GM23338 (cell line): ENCODE results near the gene DLK1. TPM values are rescaled to one million over a fixed set of nuclear protein-coding genes. Genes with fewer than 3 reads are reported as not detected.

Source experiments
- ATAC-seq: fragments of 200-7000 bp; cut with Tn5 transposase; 3 replicates; pipeline ENCODE4 v1.9.1; 2020
- DNase-seq: peaks from one replicate; pipeline ENCODE4 v3.0.0-alpha.2; 2015; ENCODE audit warnings: low spot score
- H2AFZ ChIP-seq: fragments of 200-600 bp; sonication (generic); 2 replicates; pipeline ENCODE4 v1.8.0; 2016; ENCODE audit warnings: antibody characterized with exemption, mild to moderate bottlenecking, moderate library complexity
- H3F3A ChIP-seq: fragments of 200-600 bp; sonication (generic); replicated peaks from 2 replicates; pipeline ENCODE4 v1.8.0; 2017; ENCODE audit warnings: antibody characterized with exemption, mixed run types, low read depth
- H3K27ac ChIP-seq: fragments of 200-600 bp; sonication (generic); 2 replicates; pipeline ENCODE4 v1.6.1; 2016; ENCODE audit warnings: low read depth
- H3K27me3 ChIP-seq: fragments of 200-600 bp; sonication (generic); 2 replicates; pipeline ENCODE4 v1.8.0; 2016; ENCODE audit warnings: mild to moderate bottlenecking, mixed run types, moderate library complexity; ENCODE audit not compliant: insufficient read depth
- H3K36me3 ChIP-seq: fragments of 200-600 bp; sonication (generic); 2 replicates; pipeline ENCODE4 v1.8.0; 2016; ENCODE audit warnings: mild to moderate bottlenecking; ENCODE audit not compliant: insufficient read depth
- H3K4me1 ChIP-seq: fragments of 200-600 bp; sonication (generic); 2 replicates; pipeline ENCODE4 v1.8.0; 2016; ENCODE audit warnings: mild to moderate bottlenecking, moderate library complexity; ENCODE audit not compliant: insufficient read depth
- H3K4me2 ChIP-seq: fragments of 200-600 bp; sonication (generic); 2 replicates; pipeline ENCODE4 v1.7.1; 2017; ENCODE audit warnings: mixed run types
- H3K4me3 ChIP-seq: fragments of 200-600 bp; sonication (generic); 2 replicates; pipeline ENCODE4 v1.6.1; 2016; ENCODE audit warnings: mixed run types
- H3K79me2 ChIP-seq: fragments of 200-600 bp; sonication (generic); replicated peaks from 2 replicates; pipeline ENCODE4 v1.8.0; 2017; ENCODE audit warnings: mild to moderate bottlenecking; ENCODE audit not compliant: insufficient read depth
- H3K9me2 ChIP-seq: fragments of 200-600 bp; sonication (generic); 2 replicates; pipeline ENCODE4 v1.8.0; 2017; ENCODE audit not compliant: insufficient read depth
- H4K20me1 ChIP-seq: fragments of 200-600 bp; sonication (generic); replicated peaks from 2 replicates; pipeline ENCODE4 v1.8.0; 2017; ENCODE audit warnings: mild to moderate bottlenecking; ENCODE audit not compliant: insufficient read depth
- H3K27ac Mint-ChIP-seq: 2 replicates; pipeline ENCODE4 v1.8.0; 2020; ENCODE audit warnings: inconsistent platforms, mild to moderate bottlenecking, moderate library complexity, mixed read lengths
- H3K27me3 Mint-ChIP-seq: 3 replicates; pipeline ENCODE4 v1.8.0; 2022; ENCODE audit warnings: low read depth, mild to moderate bottlenecking, moderate library complexity, mixed read lengths, inconsistent platforms; ENCODE audit not compliant: insufficient read depth, poor library complexity
- H3K36me3 Mint-ChIP-seq: 3 replicates; pipeline ENCODE4 v1.8.0; 2021; ENCODE audit warnings: low read depth, mild to moderate bottlenecking, inconsistent platforms, moderate library complexity, mixed read lengths
- H3K4me1 Mint-ChIP-seq: 3 replicates; pipeline ENCODE4 v1.8.0; 2020; ENCODE audit warnings: mild to moderate bottlenecking, inconsistent platforms, mixed read lengths
- H3K4me3 Mint-ChIP-seq: 3 replicates; pipeline ENCODE4 v1.8.0; 2021; ENCODE audit warnings: moderate library complexity, mild to moderate bottlenecking, inconsistent platforms, mixed read lengths
- H3K9me3 Mint-ChIP-seq: 3 replicates; pipeline ENCODE4 v1.8.0; 2020; ENCODE audit warnings: moderate library complexity, mild to moderate bottlenecking, inconsistent platforms, mixed read lengths
- CREB1 ChIP-seq: fragments of 250-450 bp; sonication (Bioruptor Pico); IDR thresholded peaks from 2 replicates; pipeline ENCODE4 v1.5.0; 2020; ENCODE audit warnings: low read depth, mild to moderate bottlenecking, moderate library complexity
- EZH2 ChIP-seq: fragments of 200-600 bp; sonication (generic); IDR thresholded peaks from one replicate; pipeline ENCODE4 v1.8.0; 2017; ENCODE audit warnings: antibody characterized with exemption, mild to moderate bottlenecking, low read depth; ENCODE audit not compliant: unreplicated experiment
- EZH2phosphoT487 ChIP-seq: fragments of 200-600 bp; sonication (generic); IDR thresholded peaks from one replicate; pipeline ENCODE4 v1.8.1; 2018; ENCODE audit warnings: antibody characterized with exemption; ENCODE audit not compliant: unreplicated experiment
- NANOG ChIP-seq: IDR thresholded peaks from 2 replicates; pipeline ENCODE4 v1.6.1; 2016; ENCODE audit warnings: antibody characterized with exemption, borderline replicate concordance
- STAT1 ChIP-seq: IDR thresholded peaks from one replicate; pipeline ENCODE4 v1.6.1; 2016; ENCODE audit warnings: antibody characterized with exemption; ENCODE audit not compliant: unreplicated experiment
- ZNF114 ChIP-seq: fragments of 250-450 bp; sonication (Bioruptor Pico); IDR thresholded peaks from 2 replicates; pipeline ENCODE4 v1.5.0; 2020; ENCODE audit warnings: mild to moderate bottlenecking, moderate library complexity
- ZNF331 ChIP-seq: fragments of 250-450 bp; sonication (Bioruptor Pico); IDR thresholded peaks from 2 replicates; pipeline ENCODE4 v1.5.0; 2020; ENCODE audit warnings: low read depth, mild to moderate bottlenecking, moderate library complexity
- polyA plus RNA-seq: library from polyadenylated mRNA; unstranded; fragments of >200 nt; fragmentation: Nextera tagmentation; extraction: Ambion mirVana; gene quantifications from 2 replicates; pipeline ENCODE4 v1.2.1, GENCODE V29; 2016
- total RNA-seq: library from RNA; depleted of rRNA; stranded (reverse); fragments of >200 nt; shearing (Covaris generic); gene quantifications from 2 replicates; pipeline ENCODE4 v1.2.3, GENCODE V29; 2014
- TF ChIP-seq, protein P1 (sequence below): IDR thresholded peaks from 2 replicates; pipeline ENCODE4 v1.6.1; 2016; ENCODE audit warnings: antibody characterized with exemption
- TF ChIP-seq, protein P2 (sequence below): IDR thresholded peaks from one replicate; pipeline ENCODE4 v1.6.1; 2018; ENCODE audit warnings: antibody characterized with exemption; ENCODE audit not compliant: unreplicated experiment

The DLK1 gene
- total and polyA plus RNA-seq, 2 experiments from 2014 or later: 1.1 to 1.2 TPM

DNA sequence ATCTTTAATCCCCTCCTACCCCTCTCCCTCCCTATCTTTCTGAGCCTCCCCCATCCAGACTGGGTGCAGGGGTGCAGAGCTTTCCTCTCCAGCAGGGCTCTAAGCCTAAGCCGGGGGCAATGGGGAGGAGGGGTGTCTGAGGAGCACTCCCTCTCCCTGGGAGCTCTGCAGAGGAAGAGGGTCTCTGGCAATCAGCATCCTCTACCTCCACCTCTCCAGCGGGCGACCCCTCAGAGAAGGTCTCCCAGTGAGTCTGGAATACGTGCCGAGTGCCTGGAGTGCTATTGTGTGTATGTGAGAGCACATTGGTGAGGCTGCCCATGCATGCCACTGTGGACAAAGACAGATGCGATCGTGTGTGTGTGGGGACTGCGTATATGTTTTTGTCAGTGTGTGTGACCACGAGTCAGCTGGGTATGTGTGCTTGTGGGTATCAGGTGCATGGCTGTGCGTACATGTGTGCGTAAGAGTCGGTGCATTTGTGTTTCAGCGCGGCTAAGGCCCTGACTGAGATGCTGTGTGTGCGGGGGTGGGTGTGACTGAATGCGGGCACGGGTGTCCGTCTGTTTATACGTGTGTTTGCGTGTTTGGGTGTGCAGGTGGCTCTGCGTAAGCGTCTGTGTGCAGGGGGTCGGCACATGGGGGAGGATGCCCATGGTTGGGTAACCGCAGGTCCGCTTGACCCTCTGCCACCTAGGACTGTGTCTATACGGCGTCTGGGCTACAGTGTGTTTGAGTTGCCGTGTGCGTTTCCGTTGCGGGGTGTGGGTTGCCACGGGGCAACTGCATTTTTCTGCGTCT lies 905 bp upstream of the DLK1 start:
- H3K4me2 ChIP-seq: peak overlapping the region; percentile 73
- H3K27ac ChIP-seq: no peak overlapping the region
- H3K4me3 ChIP-seq: peak overlapping the region; percentile 46; the same call in 1 of the 2 replicates
- no peaks in the 10 kb centered on the region for H3K9me2 ChIP-seq
- peak overlapping the region; percentile 28; the same call in 1 of the 2 replicates for H2AFZ ChIP-seq
- TF ChIP-seq NANOG (no peak), ZNF114 (CRISPR knock-in tag) (no peak), EZH2 (no peak), CREB1 (CRISPR knock-in tag) (no peak), ZNF331 (no peak)
- TF ChIP-seq, protein P1, sequence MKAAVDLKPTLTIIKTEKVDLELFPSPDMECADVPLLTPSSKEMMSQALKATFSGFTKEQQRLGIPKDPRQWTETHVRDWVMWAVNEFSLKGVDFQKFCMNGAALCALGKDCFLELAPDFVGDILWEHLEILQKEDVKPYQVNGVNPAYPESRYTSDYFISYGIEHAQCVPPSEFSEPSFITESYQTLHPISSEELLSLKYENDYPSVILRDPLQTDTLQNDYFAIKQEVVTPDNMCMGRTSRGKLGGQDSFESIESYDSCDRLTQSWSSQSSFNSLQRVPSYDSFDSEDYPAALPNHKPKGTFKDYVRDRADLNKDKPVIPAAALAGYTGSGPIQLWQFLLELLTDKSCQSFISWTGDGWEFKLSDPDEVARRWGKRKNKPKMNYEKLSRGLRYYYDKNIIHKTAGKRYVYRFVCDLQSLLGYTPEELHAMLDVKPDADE: no peak
- TF ChIP-seq, protein P2, sequence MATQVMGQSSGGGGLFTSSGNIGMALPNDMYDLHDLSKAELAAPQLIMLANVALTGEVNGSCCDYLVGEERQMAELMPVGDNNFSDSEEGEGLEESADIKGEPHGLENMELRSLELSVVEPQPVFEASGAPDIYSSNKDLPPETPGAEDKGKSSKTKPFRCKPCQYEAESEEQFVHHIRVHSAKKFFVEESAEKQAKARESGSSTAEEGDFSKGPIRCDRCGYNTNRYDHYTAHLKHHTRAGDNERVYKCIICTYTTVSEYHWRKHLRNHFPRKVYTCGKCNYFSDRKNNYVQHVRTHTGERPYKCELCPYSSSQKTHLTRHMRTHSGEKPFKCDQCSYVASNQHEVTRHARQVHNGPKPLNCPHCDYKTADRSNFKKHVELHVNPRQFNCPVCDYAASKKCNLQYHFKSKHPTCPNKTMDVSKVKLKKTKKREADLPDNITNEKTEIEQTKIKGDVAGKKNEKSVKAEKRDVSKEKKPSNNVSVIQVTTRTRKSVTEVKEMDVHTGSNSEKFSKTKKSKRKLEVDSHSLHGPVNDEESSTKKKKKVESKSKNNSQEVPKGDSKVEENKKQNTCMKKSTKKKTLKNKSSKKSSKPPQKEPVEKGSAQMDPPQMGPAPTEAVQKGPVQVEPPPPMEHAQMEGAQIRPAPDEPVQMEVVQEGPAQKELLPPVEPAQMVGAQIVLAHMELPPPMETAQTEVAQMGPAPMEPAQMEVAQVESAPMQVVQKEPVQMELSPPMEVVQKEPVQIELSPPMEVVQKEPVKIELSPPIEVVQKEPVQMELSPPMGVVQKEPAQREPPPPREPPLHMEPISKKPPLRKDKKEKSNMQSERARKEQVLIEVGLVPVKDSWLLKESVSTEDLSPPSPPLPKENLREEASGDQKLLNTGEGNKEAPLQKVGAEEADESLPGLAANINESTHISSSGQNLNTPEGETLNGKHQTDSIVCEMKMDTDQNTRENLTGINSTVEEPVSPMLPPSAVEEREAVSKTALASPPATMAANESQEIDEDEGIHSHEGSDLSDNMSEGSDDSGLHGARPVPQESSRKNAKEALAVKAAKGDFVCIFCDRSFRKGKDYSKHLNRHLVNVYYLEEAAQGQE: no peak
- H4K20me1 ChIP-seq: no peaks in the 10 kb centered on the region
- Mint-ChIP-seq H3K36me3 (no peaks in the 10 kb centered on the region; the same call in 2 of the 3 replicates), H3K4me3 (peak overlapping the region; percentile 63), H3K27ac (no peak overlapping the region), H3K27me3 (peaks cover 54% of the 10 kb centered on the region), H3K9me3 (peaks cover 3% of the 10 kb centered on the region; the same call in 1 of the 3 replicates), H3K4me1 (peaks cover 28% of the 10 kb centered on the region)
- no peaks in the 10 kb centered on the region for H3F3A ChIP-seq
- H3K27me3 ChIP-seq: peaks cover 36% of the 10 kb centered on the region
- H3K79me2 ChIP-seq: no peaks in the 10 kb centered on the region
- H3K4me1 ChIP-seq: peaks cover 4% of the 10 kb centered on the region; the same call in 1 of the 2 replicates
- no peaks in the 10 kb centered on the region for H3K36me3 ChIP-seq
- DNase-seq (no peak), ATAC-seq (no peak)

DNA sequence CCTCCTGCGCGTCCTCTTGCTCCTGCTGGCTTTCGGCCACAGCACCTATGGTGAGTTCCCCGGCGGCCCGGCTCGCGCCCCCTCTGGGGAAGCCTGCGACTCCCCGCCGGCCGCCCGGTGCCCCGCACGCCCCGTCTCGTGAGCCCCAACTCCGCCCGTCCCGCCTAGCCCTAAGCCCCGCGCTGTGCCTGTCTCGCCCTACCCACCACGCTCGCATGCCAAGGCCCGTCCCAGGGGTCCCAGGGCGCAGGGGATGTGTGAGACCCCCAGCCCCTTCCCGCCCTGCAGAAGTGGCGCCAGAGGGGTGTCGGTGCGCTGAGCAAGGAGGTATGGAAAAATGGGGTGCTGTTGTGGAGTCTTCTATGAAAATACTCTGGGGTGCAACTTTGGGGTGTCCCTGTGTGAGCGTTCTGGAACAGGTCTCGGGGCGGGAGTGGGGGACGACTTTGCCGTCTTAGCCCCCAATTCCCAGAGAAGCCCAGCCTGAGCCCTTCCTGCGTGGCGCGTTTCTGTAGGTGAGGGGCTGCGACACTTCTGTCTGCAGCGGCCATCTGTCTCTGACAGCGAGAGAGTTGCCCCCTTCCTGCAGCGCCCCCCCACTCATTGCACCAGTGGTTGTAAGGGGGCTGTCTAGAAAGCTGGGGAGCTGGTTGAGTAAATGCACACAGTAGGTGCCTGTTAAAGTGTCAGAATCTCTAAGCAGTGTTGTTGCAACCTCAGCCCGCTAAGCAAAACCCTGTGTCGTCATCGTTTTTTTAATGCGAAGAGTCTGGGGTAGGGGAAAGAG lies 587 bp downstream of the DLK1 start:
- Histone ChIP-seq H3K9me2 (no peaks in the 10 kb centered on the region), H3K4me2 (peak overlapping the region; percentile 83), H3K4me3 (peak overlapping the region; percentile 58), H3K4me1 (peaks cover 4% of the 10 kb centered on the region; the same call in 1 of the 2 replicates), H3K27me3 (peaks cover 36% of the 10 kb centered on the region), H2AFZ (peak overlapping the region; percentile 91), H3F3A (no peaks in the 10 kb centered on the region), H3K36me3 (no peaks in the 10 kb centered on the region), H4K20me1 (no peaks in the 10 kb centered on the region), H3K79me2 (no peaks in the 10 kb centered on the region), H3K27ac (no peak overlapping the region)
- no peaks in the 10 kb centered on the region; the same call in 2 of the 3 replicates for H3K36me3 Mint-ChIP-seq
- peaks cover 51% of the 10 kb centered on the region for H3K27me3 Mint-ChIP-seq
- peak; percentile 25 for ATAC-seq
- peaks cover 30% of the 10 kb centered on the region for H3K4me1 Mint-ChIP-seq
- no peak for TF ChIP-seq STAT1
- peak; percentile 51 for TF ChIP-seq EZH2phosphoT487
- peak; percentile 60 for TF ChIP-seq EZH2
- TF ChIP-seq, protein P1: no peak
- H3K27ac Mint-ChIP-seq: no peak overlapping the region
- peak overlapping the region; percentile 74 for H3K4me3 Mint-ChIP-seq
- peaks cover 3% of the 10 kb centered on the region; the same call in 1 of the 3 replicates for H3K9me3 Mint-ChIP-seq
- DNase-seq: no peak
